GM19468 (cell line): ENCODE results near the gene TMPRSS6.

Source experiments
- ATAC-seq: cut with Tn5 transposase; IDR thresholded peaks from one replicate; pipeline ENCODE4 v1.9.1; 2021; ENCODE audit warnings: mild to moderate bottlenecking, moderate library complexity, moderate number of reproducible peaks; ENCODE audit not compliant: unreplicated experiment; ENCODE audit errors: extremely low read depth

The TMPRSS6 gene

DNA sequence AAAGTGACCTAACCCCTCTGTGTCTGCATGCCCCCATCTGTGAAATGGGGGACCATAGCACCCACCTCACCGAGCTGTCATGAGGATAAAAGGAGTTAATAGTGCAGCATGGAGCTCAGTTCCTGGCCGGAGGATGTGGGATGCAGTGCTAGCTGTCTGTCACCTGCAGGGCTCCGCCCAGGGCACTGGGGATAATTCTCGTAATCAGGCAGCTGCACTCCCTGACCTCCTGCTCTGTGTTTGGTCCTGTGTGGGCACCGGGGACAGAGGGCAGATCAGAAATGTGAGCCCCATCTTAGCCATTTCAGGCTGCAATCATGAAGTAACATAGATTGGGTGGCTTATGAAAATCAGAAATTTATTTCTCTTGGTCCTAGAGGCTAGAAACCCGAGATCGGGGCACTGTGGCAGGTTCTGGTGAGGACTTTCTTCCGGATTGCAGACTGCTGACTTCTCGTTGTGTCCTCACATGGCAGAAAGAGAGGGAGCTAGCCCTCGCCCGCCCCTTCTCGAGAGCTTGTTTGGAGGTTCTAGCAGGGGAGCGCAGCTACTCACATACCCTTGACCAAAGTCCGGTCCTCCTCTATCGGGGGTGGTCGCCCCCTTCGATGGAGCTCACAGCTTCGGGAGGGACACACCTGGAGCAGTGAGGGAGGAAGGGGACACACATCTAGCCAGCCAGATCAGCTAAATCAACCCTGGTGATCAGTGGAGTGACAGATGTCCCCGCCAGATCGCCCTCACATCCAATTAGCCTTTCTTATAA is 54.7 kb downstream of the TMPRSS6 start:
- ATAC-seq = no peak

DNA sequence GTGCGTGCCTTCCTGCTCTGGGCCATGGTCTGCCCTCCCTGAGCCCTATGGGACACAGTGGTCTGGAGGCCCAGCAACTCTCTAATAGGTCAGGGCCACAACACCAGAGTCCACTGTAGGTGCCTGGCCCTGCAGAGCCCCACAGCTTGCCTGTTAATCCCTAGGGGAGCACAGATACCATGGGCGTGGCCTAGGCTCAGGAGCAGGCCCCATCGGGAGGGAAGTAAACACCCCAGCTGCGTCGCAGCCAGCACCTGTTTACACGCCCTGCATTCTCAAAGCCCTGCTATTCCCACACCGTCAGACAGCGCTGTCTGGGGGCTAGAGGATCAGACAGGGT is 55.5 kb downstream of the TMPRSS6 start:
- ATAC-seq = no peak

DNA sequence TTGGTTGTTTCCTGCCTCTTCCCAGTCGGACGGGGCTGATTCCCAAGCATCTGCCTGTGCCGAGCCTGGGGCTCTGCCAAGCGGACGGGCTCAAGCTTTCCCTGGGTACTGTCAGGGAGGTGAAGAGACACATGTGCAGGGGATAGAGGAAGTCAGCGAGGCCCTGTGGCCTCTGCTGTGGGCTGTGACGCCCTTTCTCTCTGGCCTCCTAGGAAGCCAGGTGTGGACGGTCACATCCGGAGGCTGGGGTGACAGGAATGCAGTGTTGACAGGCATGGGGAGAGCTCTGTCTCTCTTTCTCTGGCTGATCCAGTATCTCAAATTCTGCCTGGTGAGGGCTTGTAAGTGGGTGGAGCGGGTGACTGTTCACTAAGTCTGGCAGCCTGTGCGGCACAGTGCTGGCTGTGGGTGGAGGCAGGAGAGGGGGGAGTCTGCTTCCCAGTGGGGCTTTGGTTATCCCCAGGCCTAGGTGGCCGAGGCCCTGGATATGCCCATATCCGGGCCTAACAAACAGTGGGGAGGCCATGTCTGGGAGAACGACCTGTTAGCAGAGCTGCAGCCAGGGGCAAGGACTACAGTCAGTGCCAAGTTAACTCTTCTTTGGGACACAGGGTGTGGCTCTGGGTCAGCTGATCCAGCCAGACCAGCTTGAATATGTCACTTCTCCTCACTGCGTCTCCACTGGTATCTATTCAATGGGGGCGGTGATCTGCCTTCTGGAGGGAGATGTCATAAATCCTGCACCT is 56.0 kb downstream of the TMPRSS6 start:
- no peak for ATAC-seq

DNA sequence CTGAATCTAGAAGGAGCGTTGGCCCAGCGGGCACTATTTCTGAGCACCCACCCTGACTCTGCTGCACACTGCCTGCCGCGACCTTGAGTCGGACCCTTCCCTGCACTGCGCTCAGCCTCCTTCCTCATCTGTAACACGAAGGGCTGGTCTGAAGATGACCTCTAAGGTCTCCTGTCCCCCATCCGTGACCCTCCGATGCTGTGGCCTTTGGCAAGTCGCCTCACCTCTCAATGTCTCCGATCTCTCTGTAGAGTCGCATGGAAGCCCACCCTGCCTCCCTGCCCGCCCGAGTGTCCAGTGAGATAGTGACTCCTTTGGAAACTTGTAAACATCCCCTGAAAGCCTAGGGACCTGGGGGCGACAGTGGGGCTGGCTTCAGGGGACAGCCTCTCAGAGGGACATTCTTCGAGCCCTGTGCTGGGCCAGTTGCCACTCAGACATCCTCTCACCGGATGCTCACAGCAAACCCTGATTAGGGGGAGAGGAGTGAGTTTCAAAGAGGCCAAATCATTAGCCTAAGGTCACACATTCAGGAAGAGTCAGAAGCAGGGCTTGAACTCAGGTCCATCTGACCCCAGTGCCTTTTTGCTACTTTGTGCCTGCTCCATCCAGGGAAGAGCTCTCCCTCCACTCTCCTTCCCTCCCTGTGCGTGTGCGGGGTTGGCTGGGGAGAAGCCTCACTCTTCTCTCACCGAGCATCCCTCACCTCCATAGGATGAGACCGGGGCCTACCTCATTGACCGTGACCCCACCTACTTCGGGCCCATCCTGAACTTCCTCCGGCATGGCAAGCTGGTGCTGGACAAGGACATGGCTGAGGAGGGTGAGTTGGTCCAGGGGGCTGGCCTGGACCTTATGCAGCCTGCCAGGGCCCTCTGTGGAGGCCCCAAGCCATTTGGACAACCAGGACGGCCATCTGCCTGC is 56.9 kb downstream of the TMPRSS6 start:
- ATAC-seq = no peak

DNA sequence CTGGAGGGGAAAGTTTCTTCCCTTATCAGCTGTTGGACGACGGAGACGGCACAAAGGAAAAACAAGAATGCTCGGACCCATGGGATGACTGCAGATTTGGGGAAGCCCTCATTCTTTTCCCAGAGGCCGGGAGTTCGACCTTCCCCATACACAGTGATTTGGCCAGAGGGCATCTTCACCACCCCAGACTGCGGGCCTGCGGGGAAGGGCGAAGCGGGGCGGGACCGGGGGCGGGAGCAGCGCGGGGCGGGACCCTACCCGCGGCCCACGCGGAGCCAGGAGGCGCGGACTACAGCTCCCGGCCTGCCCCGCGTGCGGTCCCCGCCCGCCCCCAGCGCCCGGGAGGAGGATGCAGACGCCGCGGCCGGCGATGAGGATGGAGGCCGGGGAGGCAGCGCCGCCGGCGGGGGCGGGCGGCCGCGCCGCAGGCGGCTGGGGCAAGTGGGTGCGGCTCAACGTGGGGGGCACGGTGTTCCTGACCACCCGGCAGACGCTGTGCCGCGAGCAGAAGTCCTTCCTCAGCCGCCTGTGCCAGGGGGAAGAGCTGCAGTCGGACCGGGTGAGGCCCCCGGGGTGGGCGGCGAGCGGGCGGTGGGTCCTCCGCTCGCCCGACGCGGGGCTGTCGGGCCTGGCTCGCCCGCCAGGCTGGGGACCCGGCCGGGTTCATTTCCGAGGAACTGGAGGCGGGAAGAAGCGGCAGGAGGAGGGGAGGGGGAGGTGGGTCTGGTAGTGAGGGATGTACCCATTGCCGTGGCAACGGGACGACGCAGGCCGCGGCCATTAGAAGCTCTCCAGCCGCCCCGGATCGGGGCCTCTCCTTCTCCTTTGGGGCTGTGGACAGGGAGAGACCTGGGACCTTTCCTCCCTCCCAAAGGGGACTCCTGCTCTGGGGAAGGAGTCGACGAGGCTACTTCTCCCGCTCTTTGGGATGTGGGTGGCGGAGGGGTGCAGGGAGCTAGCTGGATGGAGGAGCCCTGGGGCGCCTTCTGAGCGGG is 57.8 kb downstream of the TMPRSS6 start, which contains the start of gene KCTD17:
TSS of gene KCTD17 (plus strand) at position 352 of the 995 bp plus-strand sequence. CDS start at position 371, 19 bp downstream.
- ATAC-seq = no peak

DNA sequence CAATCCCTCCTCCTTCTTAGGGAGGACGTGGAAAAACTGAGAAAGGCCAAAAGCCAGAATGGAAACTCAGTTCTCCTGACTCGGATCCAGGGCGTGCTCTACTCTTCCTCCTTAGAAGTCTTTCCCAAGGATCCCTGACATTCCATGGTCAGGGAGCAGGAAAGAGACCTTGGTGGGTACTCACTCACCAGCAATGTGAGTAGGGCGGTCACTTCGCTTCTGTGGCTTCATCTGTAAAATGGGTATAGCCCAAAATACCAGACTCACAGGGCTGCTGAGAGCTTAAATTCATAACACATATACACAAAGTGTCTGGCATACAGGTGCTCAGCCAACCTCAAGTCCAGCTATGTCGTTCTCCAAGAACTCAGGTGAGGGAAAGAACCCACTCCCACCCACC is 58.6 kb downstream of the TMPRSS6 start:
- ATAC-seq = no peak

DNA sequence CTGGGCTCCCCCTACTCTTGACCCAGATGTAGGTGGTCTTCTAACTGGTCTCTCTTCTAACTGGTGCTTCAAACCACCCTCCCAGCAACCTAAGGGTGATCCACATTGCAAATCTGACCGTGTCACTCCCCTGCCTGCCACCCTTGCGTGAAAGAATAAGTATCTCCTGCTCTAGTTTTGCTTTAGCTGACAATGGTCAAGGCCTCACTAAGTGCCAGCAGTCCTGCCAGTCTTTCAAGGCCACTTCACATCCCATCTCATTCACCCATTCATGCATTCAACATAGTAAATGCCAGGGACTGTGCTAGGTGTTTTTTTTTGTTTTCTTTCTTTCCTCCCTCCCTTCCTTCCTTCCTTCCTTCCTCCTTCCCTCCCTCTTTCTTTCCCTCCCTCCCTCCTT is 60.3 kb downstream of the TMPRSS6 start:
- no peak for ATAC-seq

DNA sequence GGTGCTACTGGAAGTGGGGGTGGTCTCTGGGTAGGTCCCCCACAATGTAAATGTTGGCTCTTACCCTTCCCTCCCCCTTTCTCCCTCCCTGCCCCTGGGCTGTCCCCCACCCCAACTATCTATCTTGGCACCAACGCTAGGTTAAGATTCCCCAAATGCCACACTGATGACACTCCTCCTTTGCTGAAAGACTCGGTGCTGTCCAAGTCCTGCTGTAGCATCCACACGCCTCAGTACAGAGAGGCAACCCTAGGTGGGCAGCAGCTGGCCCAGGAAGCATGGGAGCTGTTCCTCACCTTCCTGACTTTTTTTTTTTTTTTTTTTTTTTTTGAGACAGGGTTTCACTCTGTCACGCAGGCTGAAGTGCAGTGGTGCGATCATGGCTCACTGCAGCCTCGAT is 61.4 kb downstream of the TMPRSS6 start:
- ATAC-seq = no peak

DNA sequence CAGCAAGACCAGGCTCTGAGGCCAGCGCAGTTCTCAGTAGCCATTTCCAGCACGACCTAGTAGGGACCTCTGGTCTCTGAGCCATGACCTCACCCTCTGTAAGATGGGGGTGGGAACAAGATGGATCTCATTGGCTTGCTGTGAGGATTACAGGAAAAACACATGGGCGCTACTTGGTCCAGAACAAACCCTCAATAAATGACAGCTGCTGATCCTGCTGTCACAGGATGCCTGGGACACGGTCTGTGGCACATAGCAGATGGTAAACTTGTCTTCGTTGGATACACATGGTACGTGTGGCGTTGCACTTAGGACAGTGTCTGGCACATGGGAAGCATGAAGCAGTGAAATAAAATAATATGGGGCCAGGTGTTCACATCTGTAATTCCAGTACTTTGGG is 62.5 kb downstream of the TMPRSS6 start:
- no peak for ATAC-seq

DNA sequence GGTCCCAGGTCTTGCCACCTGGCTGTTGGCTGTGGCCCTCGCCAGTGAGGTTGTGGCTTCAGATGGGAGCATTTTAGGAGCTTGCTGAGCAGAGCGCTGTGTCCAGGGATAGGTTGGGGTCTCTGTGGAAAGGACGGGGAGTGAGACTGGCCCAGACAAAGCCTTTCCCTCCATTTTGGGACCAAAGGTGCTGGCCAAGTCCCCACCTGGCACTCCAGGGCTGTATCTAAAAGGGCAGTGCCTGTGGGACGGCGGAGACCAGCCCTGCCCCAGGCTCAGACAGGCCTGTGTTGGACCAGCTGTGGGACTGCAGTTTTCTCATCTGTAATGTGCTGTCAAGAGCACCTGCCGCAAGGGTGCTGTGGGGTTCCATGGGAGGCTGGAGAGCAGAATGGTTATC is 62.9 kb downstream of the TMPRSS6 start:
- no peak for ATAC-seq

DNA sequence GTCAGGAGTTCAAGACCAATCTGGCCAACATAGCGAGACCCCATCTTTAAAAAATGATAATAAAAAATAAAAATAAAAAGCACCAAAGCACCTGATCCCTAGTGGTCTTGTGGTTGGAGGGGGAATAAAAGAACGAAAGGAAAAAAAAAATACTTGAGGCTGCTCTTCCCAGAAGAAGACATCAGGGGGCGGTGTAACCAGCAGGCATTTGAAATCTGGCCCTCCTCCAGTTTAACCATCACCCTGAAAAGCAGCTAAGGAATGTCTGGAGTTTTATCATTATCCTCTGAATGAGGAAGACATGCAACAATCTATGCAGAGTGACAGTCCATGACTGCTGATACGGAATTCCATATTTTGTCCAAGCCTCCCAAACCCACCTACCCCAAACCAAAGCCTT is 63.6 kb downstream of the TMPRSS6 start:
- ATAC-seq = no peak

DNA sequence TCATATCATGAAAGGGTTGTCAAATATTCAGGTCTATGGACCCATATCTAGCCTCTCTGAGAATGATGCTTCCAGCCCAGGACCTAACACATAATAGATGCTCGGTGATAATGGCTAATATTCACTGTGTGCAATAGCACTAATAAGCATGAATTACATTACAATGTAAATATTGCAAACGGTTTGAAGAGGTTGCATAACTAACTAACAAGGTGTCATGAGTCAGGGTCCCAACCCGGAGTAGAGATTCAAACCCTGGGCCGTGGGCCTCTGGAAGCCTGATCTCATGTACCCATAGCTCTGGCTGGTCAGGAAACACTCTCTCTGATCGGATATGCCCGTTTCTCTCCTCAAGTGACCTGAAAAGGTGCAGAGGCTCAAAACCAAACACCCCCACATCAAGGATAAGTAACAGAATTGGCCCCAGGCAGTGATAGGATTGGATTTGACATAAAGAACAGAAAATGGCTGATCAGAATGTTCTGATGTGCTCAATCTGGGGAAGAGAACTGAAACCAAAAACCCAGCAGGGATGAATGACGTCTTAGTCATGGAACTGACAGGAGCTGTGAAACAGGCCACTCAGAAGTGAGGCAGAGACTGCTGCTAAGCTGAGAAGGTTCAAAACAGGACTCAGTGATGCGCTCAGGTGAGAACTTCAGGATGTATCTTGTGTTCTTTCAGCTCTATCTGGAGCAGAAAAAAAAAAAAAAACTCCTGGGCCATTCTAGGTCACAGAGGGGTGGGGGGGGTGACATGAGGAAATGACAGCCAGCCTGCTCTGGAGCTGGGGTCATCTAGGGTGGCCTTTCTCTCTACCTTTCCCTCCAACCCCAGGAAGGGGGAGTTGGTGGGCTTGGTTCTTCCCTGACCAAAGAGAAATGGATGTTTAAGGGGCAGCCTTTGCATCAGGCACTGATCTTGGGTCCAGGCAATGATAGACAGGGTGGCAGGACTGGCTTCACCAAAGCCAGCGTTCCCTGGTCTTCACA is 64.6 kb downstream of the TMPRSS6 start:
- no peak for ATAC-seq

DNA sequence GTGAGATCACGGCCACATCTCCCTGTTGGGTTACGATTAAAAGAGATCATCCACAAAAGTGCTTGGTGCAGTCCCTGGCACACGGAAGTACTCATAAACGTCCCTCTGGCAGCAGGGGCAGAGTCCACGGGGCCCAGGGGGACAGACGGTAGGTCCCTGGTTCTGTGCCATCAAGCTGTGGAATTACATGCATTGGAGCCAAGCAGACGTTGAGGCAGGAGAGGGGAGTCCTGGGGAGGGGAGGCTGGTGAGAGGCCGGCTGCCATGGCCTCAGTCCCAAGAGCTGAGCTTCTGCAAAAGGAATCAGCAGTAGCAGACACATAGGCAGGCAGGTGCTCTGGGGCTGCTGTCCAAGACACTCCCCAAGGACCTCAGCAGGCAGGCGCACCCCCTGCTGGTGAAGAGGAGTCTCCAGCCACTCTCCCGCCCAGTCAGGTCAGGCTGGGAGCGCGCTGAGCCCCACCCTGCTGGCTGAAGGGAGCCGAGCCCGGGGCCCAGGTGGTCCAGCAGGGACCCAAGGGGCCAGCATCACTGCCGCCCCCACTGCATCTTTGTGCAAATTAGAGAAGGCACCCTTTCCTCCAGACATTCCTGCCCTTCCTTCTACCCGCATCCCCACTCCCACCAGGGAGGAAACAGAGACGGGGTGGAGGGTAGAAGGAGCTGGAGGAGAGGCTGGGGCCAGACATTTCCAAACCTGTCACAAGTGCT is 65.5 kb downstream of the TMPRSS6 start:
- no peak for ATAC-seq

DNA sequence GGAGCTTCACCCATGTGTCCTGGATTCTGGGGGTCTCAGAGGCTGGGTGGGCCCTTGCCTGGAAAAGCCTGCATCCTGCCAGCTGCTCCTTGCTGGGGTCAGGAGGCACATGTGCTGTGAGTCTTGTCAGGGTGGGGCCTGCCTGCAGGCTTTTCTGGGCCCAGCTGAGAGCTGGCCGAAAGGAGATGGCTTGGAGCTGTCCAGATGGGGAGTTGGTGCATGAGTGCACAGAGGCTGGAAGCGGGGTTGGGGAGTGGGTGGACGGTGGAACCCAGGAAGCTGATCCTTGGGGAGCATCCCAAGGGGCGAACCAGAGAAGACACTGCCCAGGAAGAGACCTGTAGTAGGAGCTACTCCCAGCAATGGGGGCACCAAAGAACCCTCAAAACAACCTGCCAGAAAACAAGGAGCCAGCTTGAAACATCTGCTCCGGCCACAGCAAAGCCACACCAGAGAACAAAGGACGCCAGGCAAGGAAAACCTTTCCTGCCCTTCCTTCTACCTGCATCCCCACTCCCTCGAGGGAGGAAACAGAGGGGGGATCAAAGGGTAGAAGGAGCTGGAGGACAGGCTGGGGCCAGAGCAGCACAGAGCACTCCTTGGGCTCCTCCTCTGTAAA is 66.2 kb downstream of the TMPRSS6 start:
- no peak for ATAC-seq

DNA sequence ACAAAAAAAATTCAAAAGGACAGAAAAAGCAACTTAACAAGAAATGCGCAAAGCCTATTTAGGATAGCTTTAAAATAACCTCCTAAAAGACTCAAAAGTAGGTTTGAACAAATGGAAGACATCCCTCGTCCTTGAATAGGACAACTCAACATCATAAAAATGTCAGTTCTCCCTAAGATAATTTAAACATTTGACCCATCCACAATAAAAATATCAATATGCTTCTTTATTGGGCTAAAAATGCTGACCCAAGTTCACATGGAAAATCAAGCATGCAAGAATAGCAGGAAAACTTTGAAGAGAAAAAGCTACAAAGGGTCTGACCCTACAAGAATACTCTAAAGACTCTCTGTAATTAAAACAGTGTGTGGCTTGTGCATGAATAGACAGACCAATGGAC is 70.0 kb downstream of the TMPRSS6 start:
- ATAC-seq = no peak

DNA sequence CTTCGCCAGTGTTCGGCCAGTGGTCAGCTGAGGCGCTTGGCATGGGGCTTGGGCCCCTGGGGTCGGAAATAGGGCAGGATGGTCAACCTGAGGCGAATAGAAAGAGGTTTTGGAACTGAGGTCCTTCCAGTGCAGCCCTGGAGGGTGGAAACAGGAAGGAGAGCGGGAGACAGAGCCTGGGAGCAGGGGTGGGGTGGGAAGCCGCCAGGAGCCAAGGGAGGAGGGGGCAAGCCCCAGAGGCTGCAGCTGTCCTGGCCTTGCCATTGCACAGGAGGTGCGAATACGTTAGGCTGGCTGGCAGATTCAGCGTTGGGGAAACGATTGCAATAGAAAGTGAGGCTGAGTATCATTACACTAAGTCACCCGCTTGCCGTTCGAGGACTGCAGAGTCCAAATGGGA is 71.8 kb downstream of the TMPRSS6 start:
- no peak for ATAC-seq

DNA sequence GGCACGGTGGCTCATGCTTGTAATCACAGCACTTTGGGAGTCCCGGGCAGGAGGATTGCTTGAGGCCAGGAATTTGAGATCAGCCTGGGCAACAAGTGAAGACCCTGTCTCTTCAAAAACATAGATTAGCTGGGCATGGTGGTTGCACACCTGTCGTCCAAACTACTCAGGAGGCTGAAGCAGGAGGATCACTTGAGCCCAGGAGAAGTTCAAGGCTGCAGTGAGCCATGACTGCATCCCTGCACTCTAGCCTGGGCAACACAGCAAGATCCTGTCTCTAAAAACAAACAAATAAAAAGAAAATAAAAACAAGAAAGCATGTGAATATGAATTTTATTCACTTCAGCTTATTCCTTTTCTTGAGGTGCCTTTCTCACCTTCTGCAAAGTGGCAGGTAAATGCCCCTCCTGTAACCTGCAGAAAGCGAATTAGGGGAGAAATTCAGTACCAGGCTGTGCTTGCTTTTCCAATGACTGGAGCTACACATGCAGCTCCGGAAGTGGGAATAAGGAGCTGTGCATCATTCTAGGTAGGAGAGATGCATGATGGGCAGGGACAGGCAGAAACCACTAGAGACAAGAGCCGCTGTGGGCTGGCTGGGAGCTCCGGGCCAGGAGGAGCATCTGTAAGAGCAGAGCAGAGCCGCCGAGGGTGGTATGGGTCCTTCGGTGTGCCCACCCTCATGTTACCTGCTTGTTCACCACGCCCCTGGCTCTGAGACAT is 72.7 kb downstream of the TMPRSS6 start:
- ATAC-seq = no peak
